PC-9 (cell line): ENCODE measurements around the gene ADGRB3. TPM values are rescaled to one million over a fixed set of nuclear protein-coding genes. Genes with fewer than 3 reads are reported as not detected.

Experiments used
- BruUV-seq: library from RNA; stranded (reverse); fragments of 400-500 nt; replicated peaks from 2 replicates; lab custom pipeline; 2021; lab: Mats Ljungman, UMichigan
- CTCF ChIA-PET: fragments of 300-600 bp; sonication (Branson Sonifier 250); formaldehyde crosslinking; loops from one replicate; lab custom pipeline; 2022; ENCODE audit warnings: antibody characterized with exemption; lab: Charles Lee
- POLR2A ChIA-PET: fragments of 300-600 bp; sonication (Branson Sonifier 250); formaldehyde crosslinking; loops from one replicate; lab custom pipeline; 2022; ENCODE audit warnings: antibody characterized with exemption; ENCODE audit not compliant: unreplicated experiment; lab: Charles Lee
- DNase-seq, 2 experiments: peaks; one replicate each; pipeline versions ENCODE4 v3.0.0 to v3.0.0-alpha.2; 2015 to 2022; ENCODE audit warnings: mixed read lengths in 1 of 2
- H2AFZ ChIP-seq: fragments of 200-600 bp; sonication (generic); 2 replicates; pipeline ENCODE4 v1.8.1; 2017; ENCODE audit warnings: antibody characterized with exemption
- H3F3A ChIP-seq: fragments of 200-600 bp; sonication (generic); 2 replicates; pipeline ENCODE4 v1.8.1; 2017; ENCODE audit warnings: antibody characterized with exemption, mild to moderate bottlenecking, low read depth; ENCODE audit not compliant: insufficient read depth
- H3K27ac ChIP-seq: fragments of 200-600 bp; sonication (generic); 2 replicates; pipeline ENCODE4 v1.6.1; 2016; ENCODE audit warnings: mixed run types
- H3K27me3 ChIP-seq: fragments of 200-600 bp; sonication (generic); 2 replicates; pipeline ENCODE4 v1.6.1; 2016; ENCODE audit warnings: low read depth, mixed run types; ENCODE audit not compliant: insufficient read depth
- H3K36me3 ChIP-seq: fragments of 200-600 bp; sonication (generic); 2 replicates; pipeline ENCODE4 v1.6.1; 2016; ENCODE audit warnings: low read depth, mixed run types
- H3K4me1 ChIP-seq: fragments of 200-600 bp; sonication (generic); replicated peaks from 2 replicates; pipeline ENCODE4 v1.6.1; 2016; ENCODE audit warnings: mixed run types; ENCODE audit not compliant: insufficient read depth
- H3K4me2 ChIP-seq: fragments of 200-600 bp; sonication (generic); 2 replicates; pipeline ENCODE4 v1.6.1; 2017; ENCODE audit warnings: mixed run types
- H3K4me3 ChIP-seq: fragments of 200-600 bp; sonication (generic); 2 replicates; pipeline ENCODE4 v1.6.1; 2016; ENCODE audit warnings: mixed run types
- H3K79me2 ChIP-seq: fragments of 200-600 bp; sonication (generic); 2 replicates; pipeline ENCODE4 v1.6.1; 2017; ENCODE audit warnings: low read depth, mixed run types
- H3K9me2 ChIP-seq: fragments of 200-600 bp; sonication (generic); 2 replicates; pipeline ENCODE4 v1.8.1; 2017; ENCODE audit warnings: mild to moderate bottlenecking; ENCODE audit not compliant: insufficient read depth
- H3K9me3 ChIP-seq: fragments of 200-600 bp; sonication (generic); 2 replicates; pipeline ENCODE4 v1.8.1; 2016; ENCODE audit warnings: low read depth; ENCODE audit not compliant: insufficient read depth
- H4K20me1 ChIP-seq: fragments of 200-600 bp; sonication (generic); 2 replicates; pipeline ENCODE4 v1.8.1; 2017; ENCODE audit not compliant: insufficient read depth
- EZH2 ChIP-seq: fragments of 200-600 bp; sonication (generic); IDR thresholded peaks from 2 replicates; pipeline ENCODE4 v1.8.0; 2017; ENCODE audit warnings: antibody characterized with exemption, low read depth
- intact Hi-C: fragments of 100-400 bp; cut with micrococcal nuclease; formaldehyde crosslinking; loops from one replicate; pipeline ENCODE4 v1.10.0; 2022; ENCODE audit not compliant: unreplicated experiment
- total RNA-seq: library from RNA; stranded (reverse); gene quantifications from 2 replicates; pipeline ENCODE4 v1.2.3, GENCODE V29; 2021
- TF ChIP-seq, protein P1 (sequence below): fragments of 200-600 bp; sonication (generic); conservative IDR thresholded peaks from 2 replicates; pipeline ENCODE4 v1.6.1; 2017; ENCODE audit warnings: mixed run types, antibody characterized with exemption, mild to moderate bottlenecking, moderate library complexity

The ADGRB3 gene
- total RNA-seq, 1 experiment from 2014 or later, result not detected

DNA sequence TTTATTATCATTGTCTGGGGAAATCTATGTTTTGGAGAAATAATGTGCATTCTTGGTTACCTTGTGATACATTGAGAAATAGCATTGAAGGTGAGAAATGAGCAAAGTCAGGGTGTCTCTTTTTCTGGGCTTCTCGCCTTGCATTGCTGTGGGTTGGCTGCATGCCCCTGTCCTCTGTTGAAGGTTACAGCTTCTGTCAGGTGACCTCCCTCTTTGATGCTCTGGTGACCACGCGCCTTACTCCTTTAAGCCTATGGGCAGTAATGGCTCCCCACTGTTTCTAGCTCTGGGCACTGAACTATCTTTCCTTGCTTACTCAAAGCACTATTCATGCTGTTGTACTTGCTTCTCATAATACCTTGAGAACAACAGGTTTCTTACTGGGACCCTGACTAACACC lies 14.6 kb downstream of the ADGRB3 start:
- Histone ChIP-seq H3K4me1 (no peaks in the 10 kb centered on the region), H3K36me3 (no peaks in the 10 kb centered on the region), H3K4me3 (no peak overlapping the region), H3K27ac (no peak overlapping the region), H2AFZ (no peak overlapping the region), H4K20me1 (no peaks in the 10 kb centered on the region), H3K9me2 (no peaks in the 10 kb centered on the region), H3K9me3 (no peaks in the 10 kb centered on the region), H3K4me2 (no peak overlapping the region), H3K79me2 (no peaks in the 10 kb centered on the region), H3F3A (no peaks in the 10 kb centered on the region), H3K27me3 (no peaks in the 10 kb centered on the region)
- intact Hi-C loops, result no loop called here
- POLR2A ChIA-PET, result no interaction called here
- BruUV-seq, result no TSS peak
- CTCF ChIA-PET, result no interaction called here
- TF ChIP-seq, protein P1, sequence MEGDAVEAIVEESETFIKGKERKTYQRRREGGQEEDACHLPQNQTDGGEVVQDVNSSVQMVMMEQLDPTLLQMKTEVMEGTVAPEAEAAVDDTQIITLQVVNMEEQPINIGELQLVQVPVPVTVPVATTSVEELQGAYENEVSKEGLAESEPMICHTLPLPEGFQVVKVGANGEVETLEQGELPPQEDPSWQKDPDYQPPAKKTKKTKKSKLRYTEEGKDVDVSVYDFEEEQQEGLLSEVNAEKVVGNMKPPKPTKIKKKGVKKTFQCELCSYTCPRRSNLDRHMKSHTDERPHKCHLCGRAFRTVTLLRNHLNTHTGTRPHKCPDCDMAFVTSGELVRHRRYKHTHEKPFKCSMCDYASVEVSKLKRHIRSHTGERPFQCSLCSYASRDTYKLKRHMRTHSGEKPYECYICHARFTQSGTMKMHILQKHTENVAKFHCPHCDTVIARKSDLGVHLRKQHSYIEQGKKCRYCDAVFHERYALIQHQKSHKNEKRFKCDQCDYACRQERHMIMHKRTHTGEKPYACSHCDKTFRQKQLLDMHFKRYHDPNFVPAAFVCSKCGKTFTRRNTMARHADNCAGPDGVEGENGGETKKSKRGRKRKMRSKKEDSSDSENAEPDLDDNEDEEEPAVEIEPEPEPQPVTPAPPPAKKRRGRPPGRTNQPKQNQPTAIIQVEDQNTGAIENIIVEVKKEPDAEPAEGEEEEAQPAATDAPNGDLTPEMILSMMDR, result no peak
- no peak for TF ChIP-seq EZH2
- no peak for DNase-seq

DNA sequence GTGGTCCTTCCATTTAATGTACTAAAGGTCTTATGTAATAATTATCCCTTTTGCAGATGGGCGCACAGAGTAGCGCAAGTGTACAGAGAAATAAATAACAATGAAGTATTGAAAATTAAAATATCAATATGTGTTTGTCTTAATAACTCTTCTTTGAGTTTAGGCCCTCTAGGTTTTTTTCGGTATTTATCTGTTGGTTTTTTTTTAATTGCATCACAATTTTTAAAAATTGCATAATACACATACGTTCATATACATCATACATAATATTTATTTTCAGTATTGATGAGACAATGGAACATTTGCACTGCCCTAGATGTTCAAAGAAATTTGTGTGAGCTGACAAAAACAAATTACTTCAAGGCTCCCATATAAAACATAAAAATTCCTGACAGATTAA lies 15.1 kb downstream of the ADGRB3 start:
- POLR2A ChIA-PET, result no interaction called here
- H2AFZ ChIP-seq, result no peak overlapping the region
- H3K36me3 ChIP-seq, result no peaks in the 10 kb centered on the region
- no peak overlapping the region for H3K27ac ChIP-seq
- H4K20me1 ChIP-seq, result no peaks in the 10 kb centered on the region
- H3K4me2 ChIP-seq, result no peak overlapping the region
- CTCF ChIA-PET, result no interaction called here
- no TSS peak for BruUV-seq
- TF ChIP-seq, protein P1, result no peak
- no peak for TF ChIP-seq EZH2
- H3K9me3 ChIP-seq, result no peaks in the 10 kb centered on the region
- H3K4me3 ChIP-seq, result no peak overlapping the region
- H3K79me2 ChIP-seq, result no peaks in the 10 kb centered on the region
- no peaks in the 10 kb centered on the region for H3K27me3 ChIP-seq
- intact Hi-C loops, result no loop called here
- no peak for DNase-seq
- H3K9me2 ChIP-seq, result no peaks in the 10 kb centered on the region
- H3K4me1 ChIP-seq, result no peaks in the 10 kb centered on the region
- no peaks in the 10 kb centered on the region for H3F3A ChIP-seq

DNA sequence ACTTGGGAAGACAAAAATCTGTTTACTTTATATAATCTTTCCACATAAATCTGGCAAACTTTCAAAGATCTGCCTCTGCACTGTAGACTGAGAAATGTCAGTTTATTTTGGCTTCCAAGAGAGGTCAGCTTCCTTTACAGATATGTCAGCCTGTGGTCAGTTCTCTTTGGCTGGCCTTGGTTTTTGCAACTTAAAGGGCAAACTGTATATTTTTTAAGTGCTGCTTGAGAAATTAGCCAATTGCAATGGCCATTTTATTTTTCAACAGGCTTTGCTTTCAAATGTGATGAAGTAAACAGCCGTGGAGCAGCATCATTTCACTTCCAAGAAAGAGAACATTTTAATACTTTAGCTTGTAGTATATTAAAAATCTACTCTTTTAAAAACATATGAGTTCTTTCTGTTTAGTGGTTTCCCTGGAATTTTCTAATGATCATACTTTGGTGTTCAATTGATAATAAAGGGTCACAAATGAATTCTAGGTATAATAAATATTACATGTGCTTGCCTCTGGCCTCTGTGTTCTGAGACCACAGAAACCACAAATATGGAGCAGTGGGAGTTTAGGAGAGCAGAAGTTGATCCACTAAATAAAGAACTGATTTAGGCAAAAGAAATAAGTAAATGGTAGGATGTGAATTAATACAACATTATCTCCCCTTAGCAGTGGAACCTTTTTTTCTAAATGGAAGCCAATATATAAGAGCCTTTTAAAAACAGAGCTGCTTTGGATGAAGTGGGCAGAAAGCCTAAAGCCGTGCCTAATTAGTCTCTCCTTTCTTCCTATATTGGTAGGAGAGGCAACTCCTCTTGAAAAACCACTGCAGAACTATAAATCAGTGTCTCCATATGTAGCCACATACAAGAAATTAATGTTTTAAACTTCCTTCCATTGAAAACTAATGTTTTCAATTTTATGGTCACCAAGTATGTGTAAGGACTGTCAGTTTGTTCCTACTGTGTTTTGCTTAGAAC lies 16.2 kb downstream of the ADGRB3 start:
- no peak overlapping the region for H3K4me2 ChIP-seq
- H3K9me2 ChIP-seq, result no peaks in the 10 kb centered on the region
- no peaks in the 10 kb centered on the region for H3K4me1 ChIP-seq
- H3F3A ChIP-seq, result no peaks in the 10 kb centered on the region
- no TSS peak for BruUV-seq
- no peak overlapping the region for H3K4me3 ChIP-seq
- H4K20me1 ChIP-seq, result no peaks in the 10 kb centered on the region
- no peaks in the 10 kb centered on the region for H3K9me3 ChIP-seq
- no peaks in the 10 kb centered on the region for H3K36me3 ChIP-seq
- intact Hi-C loops, result no loop called here
- ChIA-PET CTCF (no interaction called here), POLR2A (no interaction called here)
- DNase-seq, result no peak
- no peak overlapping the region for H2AFZ ChIP-seq
- H3K27me3 ChIP-seq, result no peaks in the 10 kb centered on the region
- no peak overlapping the region for H3K27ac ChIP-seq
- TF ChIP-seq EZH2, result no peak
- TF ChIP-seq, protein P1, result no peak
- no peaks in the 10 kb centered on the region for H3K79me2 ChIP-seq
